ENCODE data around the gene RFX4. TPM values are rescaled to one million over a fixed set of nuclear protein-coding genes. Genes with fewer than 3 reads are reported as not detected.
"Not testable (repeated sequence)": the region's sequence is repeated elsewhere in the genome, so short reads cannot be mapped to it uniquely, and the experiment has no call there.

RFX4 gene
- total RNA-seq, 1 donor from 2014 or later, result not detected

DNA sequence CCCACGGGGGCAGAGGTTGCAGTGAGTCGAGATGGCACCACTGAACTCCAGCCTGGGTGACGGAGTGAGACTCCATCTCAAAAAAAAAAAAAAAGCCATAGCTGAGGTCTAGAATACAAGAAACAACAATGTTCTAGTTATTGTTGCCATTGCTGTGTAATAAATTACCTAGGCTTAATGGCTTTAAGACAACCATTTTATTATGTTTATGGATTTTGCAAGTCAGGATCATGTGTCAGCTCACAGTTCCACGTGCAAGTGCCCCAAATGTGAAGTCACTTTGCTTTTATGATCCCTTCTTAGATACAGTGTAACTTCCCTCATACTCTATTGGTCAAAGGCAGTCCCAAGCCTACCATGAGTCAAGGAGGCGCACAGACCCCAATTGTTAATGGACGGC, 142.1 kb downstream of the RFX4 start:
- DNase-seq (ENCODE audit: low read depth, low spot score), result no peak

- not testable (repeated sequence) for DNase-seq (ENCODE audit: low read depth, low spot score)
Observed at GRCh38 chr12:106726603-106727202, 143.9 kb downstream of the RFX4 start.

DNA sequence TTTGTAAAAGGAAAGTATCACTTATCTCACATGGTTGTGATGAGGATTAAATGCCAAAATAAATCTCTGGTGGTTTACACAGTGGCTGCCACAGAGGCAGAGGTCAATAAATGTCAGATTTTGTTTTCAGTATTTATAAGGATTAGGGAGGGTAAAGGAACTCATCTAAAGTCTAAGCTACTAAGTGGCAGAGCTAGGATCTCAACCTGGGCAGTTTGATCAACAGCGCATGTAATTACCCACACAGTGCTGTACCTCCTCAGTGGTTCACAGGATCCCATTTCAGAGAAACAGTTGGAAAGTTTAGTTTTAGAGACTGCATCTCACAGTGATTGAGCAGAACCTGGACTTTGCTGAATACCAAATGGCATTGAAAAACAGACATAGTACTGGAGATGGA, 146.8 kb downstream of the RFX4 start:
- DNase-seq (ENCODE audit: low read depth, low spot score), result no peak

GRCh38 chr12:106732890-106733289, 150.1 kb downstream of the RFX4 start:
- DNase-seq (ENCODE audit: low read depth, low spot score), result no peak

DNA sequence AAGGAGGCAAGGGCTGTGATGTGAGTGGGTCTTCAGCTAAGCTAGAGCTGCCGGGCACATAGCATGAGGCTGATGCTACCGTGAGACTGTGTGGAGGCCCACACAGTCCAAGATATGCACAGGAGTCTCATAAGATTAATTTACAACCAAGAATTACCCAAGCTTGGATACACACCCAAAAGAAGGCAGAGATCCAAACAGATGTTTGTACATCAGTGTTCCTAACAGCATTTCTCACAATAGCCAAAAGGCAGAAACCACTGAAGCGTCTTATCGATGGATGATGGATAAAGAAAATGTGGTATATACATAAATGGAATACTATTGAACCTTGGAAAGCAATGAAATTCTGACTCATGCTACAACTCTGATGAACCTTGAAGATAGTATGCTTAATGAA, 150.9 kb downstream of the RFX4 start:
- no peak for DNase-seq (ENCODE audit: low read depth, low spot score)

DNA sequence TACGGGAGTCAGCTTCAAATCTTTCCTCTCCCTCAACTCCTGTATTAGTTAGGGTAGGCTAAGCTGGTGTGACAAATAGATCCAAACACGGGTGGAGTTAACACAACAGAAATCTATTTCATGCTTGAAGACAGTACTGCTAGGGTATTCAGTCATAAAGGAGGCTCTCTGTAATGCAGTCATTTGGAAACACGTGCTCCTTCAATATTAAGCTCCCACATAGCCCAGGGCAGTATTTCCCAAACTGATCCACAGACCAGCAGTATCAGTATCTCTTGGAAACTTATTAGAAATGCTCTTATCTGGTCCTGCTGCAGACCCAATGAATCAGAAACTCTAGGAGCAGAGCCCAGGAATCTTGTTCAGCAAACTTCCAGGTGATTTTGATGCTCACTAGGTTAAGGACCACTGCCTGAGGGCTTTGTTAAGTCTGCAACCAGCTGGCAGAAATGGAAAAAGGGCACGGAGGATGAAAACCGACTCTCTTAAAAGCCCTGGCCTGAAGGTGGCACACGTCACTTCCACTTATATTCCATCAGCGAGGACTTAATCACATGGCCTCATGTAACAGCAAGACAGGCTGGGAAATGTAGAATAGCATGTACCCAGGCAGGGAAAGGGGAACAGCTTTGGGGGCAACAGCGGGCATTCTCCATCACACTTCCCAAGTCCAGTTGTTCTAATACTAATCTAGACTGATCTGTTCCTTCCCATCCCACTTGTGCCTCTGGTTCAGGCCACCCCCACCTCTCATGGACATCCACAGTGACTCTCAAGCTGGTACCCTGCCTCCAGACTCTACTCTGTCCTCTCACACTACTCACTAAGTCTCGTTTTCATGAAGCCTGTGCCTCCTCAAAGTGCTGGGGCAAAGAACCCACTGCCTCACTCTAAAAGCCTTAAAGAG, 153.5 kb downstream of the RFX4 start:
- DNase-seq (ENCODE audit: low read depth, low spot score), result no peak

DNA sequence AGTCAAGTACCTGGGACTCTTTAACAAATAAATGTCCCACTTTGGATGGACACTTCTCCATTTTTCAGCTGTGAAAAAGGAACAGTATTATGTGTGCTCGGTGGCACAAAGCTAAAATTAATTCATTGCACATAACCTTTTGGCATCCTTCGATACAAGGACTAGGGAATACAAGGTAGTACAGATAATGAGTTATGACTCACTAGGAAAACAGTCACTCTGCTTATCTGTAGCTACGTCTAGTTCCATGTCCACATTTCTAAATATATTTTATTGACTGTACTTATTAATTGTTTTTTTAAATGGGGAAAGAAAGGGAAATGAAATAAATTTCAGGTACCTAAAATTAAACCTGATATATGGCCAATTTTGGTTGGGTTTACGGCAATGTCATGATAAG, 156.5 kb downstream of the RFX4 start:
- no peak for DNase-seq (ENCODE audit: low read depth, low spot score)

GRCh38 chr12:106739815-106740530, 157.2 kb downstream of the RFX4 start:
- DNase-seq (ENCODE audit: low read depth, low spot score), result no peak

- no peak for DNase-seq (ENCODE audit: low read depth, low spot score)
Observed at GRCh38 chr12:106740818-106741217, 158.0 kb downstream of the RFX4 start.

DNA sequence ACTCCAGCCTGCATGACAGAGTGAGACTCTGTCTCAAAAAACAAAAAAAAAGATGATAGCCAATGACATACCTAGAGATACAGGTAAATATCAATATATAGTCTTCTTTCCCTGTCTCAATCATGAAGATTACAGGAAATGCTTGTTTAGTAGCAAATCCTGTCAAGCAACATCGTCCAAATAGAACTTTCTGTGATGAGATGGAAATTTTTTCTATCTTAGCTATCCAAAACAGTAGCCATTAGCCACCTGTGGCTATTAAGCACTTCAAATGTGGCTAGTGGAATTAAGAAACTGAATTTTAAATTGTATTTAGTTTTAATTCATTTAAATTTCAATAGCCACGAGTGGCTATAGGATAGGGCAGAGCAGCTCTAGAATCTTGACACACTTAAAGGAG, 158.4 kb downstream of the RFX4 start:
- no peak for DNase-seq (ENCODE audit: low read depth, low spot score)

DNA sequence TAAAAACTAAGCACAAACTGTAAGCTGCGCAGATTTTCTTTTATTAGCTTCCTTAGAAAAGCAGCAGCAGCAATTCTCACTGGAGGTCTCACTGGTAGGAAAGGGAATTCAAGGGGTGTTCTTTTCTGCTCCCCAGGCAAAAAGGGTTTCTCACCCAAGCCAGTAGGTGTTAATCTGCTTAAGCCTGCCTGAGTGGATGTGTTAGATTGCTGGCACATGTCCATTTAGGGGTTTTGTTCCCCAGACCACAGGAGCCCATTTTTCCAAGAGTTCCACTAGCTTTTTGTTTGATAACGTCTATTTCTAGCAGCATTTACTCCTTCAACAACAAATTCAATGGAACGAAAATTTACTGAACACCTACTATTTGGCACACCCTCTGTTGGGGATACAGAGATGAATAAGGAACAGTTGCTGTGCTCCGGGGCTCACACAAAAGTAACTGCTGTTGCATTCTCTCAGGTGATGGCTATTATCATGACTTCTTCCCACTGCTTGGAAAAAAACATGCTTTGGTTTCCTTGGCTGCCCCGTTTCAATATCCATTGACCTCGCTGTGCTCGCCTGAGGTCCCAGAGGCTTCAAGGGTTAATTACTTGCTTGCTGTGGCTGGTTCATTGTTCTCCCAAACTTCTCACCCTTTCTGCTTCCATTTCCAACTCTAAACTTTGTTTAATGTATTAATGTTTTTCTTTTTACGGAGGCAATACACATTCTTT, 160.6 kb downstream of the RFX4 start:
- no peak for DNase-seq (ENCODE audit: low read depth, low spot score)

DNA sequence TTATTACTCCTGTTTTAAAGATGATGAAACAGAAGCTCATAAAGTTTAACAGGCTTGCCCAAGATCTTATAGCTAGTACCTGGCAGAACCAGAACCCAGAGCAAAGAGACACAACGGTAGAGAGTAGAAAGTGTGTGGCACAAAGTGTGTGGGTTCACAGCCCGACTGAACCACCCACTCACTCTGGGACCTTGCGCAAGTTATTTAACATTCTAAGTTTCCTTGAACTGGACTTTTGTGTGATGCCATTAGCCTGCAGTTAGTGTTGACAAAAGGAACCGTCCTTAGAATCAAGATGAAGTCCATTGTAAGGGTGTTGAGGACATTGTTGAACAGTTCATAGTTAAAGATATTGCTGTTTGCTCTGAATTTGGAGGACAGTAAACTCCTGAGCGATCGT, 161.8 kb downstream of the RFX4 start:
- no peak for DNase-seq (ENCODE audit: low read depth, low spot score)

GRCh38 chr12:106745181-106745745, 162.5 kb downstream of the RFX4 start:
- no peak for DNase-seq (ENCODE audit: low read depth, low spot score)

GRCh38 chr12:106747973-106748436, 165.2 kb downstream of the RFX4 start:
- DNase-seq (ENCODE audit: low read depth, low spot score), result no peak

- DNase-seq (ENCODE audit: low read depth, low spot score), result no peak
Observed at GRCh38 chr12:106750524-106750923, 167.7 kb downstream of the RFX4 start.

DNA sequence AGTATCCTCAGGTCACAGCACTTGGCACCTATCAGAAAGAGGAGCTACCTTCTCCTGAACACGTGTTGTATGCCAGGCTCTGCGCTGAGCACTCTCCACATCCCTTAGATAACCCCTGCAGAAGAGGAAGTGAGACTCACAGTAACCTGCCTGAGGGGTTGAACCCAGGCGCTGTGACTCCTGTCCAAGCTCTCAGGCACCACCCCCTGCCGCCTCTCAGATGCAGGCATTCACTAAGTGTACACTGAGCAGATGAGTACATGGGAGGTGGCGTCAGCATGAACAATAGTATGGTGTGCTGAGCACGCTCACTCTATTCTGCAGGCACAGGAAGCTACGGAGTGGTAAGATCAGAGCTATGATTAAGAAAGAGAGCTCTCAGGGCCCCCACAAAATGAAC, 170.7 kb downstream of the RFX4 start:
- DNase-seq (ENCODE audit: low read depth, low spot score), result no peak

DNA sequence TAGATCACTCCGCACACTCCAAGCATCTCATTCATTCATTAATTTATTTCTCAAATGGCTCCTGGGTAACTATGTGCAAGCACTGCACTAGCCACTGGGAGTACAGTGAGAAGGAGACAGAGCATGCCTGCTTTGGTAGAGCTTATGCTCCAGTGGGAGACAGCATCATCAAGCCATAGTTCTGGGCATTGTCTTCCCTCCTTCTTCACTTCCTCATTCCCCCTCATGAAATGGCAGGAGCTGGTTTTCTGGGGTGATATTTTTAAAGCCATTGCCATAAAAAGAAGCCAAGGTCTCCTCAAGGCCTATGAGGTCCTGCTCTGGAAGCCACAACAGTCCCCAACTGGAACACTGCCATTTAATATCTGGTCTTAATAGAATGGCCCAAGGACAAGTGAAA, 171.5 kb downstream of the RFX4 start:
- DNase-seq (ENCODE audit: low read depth, low spot score), result no peak

GRCh38 chr12:106757623-106758348, 175.0 kb downstream of the RFX4 start:
- no peak for DNase-seq (ENCODE audit: low read depth, low spot score)

DNA sequence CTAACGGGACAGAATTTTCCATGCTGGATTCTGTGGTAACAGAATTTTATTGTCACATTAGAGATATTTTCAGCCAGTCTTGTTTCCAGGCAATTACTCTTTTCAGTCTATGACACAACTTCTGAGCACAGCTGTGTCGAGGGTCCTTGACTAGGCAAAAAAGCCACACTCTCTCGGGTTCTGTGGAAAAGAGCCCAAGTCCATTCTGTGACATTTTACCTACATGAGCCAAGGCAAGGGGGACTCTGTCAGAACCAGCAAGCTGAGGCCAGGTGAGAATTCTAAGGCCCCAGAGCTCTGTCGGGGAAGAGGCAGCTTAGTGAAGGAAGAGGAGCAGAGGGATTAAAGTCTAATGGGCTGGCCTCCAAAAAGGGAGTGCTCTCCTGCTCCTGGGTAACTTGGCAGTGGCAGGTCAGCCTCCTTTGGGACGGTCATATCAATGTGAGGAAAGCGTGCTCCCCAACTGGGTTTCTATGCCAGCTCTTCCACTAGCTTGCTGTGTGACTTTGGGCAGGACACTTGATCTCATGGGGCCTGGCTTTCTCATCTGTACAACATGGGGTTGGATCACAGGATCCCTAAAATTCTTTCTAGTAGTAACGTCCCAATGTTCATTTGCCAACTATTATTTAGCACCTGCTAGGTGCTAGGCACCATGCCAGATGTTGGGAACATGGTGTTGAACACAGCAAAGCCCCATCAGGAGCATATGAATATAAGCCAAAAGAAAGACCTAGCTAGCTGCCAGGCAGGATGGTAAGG, 175.7 kb downstream of the RFX4 start:
- no peak for DNase-seq (ENCODE audit: low read depth, low spot score)
